ENCODE results near the gene PRRG4. TPM values are rescaled to one million over a fixed set of nuclear protein-coding genes. Genes with fewer than 3 reads are reported as not detected.
A peak's percentile ranks its signal among the peaks of the same experiment; 100 is the strongest.

Gene PRRG4
- total and polyA plus RNA-seq, 2 experiments from 2014 or later = 1.6 to 1.9 TPM

DNA sequence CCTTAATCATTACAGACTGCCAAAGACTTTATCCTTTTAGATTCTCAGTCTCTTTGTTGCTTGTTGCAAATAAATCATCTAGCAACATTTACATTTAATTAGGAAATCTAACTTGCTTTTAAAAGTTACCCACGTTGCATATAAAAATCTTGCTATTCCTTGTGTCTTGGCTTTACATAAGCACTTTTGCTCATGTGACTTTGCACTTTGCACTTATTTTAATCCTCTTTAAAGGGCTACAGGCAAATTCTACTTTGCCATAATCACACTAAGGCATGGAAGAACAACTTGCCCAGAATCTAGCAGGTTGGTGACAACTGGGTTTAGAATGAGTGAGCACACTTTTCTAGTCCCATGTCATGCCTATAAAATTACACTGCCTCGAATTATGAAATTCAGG, 25.9 kb downstream of the PRRG4 start (continued):
- TF ChIP-seq, protein P1, sequence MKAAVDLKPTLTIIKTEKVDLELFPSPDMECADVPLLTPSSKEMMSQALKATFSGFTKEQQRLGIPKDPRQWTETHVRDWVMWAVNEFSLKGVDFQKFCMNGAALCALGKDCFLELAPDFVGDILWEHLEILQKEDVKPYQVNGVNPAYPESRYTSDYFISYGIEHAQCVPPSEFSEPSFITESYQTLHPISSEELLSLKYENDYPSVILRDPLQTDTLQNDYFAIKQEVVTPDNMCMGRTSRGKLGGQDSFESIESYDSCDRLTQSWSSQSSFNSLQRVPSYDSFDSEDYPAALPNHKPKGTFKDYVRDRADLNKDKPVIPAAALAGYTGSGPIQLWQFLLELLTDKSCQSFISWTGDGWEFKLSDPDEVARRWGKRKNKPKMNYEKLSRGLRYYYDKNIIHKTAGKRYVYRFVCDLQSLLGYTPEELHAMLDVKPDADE (IDR thresholded peaks at IDR 0.05) = no peak
- TF ChIP-seq EZH2 (IDR thresholded peaks at IDR 0.05; ENCODE audit: low read depth, unreplicated experiment) (no peak), EZH2phosphoT487 (IDR thresholded peaks at IDR 0.05; ENCODE audit: unreplicated experiment) (no peak)
- TF ChIP-seq, protein P2, sequence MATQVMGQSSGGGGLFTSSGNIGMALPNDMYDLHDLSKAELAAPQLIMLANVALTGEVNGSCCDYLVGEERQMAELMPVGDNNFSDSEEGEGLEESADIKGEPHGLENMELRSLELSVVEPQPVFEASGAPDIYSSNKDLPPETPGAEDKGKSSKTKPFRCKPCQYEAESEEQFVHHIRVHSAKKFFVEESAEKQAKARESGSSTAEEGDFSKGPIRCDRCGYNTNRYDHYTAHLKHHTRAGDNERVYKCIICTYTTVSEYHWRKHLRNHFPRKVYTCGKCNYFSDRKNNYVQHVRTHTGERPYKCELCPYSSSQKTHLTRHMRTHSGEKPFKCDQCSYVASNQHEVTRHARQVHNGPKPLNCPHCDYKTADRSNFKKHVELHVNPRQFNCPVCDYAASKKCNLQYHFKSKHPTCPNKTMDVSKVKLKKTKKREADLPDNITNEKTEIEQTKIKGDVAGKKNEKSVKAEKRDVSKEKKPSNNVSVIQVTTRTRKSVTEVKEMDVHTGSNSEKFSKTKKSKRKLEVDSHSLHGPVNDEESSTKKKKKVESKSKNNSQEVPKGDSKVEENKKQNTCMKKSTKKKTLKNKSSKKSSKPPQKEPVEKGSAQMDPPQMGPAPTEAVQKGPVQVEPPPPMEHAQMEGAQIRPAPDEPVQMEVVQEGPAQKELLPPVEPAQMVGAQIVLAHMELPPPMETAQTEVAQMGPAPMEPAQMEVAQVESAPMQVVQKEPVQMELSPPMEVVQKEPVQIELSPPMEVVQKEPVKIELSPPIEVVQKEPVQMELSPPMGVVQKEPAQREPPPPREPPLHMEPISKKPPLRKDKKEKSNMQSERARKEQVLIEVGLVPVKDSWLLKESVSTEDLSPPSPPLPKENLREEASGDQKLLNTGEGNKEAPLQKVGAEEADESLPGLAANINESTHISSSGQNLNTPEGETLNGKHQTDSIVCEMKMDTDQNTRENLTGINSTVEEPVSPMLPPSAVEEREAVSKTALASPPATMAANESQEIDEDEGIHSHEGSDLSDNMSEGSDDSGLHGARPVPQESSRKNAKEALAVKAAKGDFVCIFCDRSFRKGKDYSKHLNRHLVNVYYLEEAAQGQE (IDR thresholded peaks at IDR 0.05; ENCODE audit: unreplicated experiment) = no peak

DNA sequence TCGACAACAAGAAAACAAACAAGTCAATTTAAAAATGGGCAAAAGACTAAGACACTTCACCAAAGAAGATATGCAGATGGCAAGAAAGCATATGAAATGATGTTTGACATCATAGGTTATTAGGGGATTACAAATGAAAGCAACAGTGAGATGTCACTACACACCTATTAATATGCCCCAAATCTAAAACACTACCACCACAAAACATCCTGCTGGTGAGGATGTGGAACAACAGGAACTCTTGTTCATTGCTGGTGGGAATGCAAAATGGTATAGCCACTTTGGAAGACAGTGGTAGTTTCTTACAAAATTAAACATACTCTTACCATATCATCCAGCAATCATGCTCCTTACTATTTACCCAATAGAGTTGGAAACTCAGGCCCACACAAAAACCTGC, 29.0 kb downstream of the PRRG4 start:
- Histone ChIP-seq H3K27ac (ENCODE audit: low read depth) (no peak overlapping the region), H3K79me2 (replicated peaks; ENCODE audit: insufficient read depth) (no peaks in the 10 kb centered on the region), H3K4me2 (no peak overlapping the region), H2AFZ (no peak overlapping the region), H3F3A (replicated peaks; ENCODE audit: low read depth) (no peaks in the 10 kb centered on the region), H3K36me3 (ENCODE audit: insufficient read depth) (no peaks in the 10 kb centered on the region), H4K20me1 (replicated peaks; ENCODE audit: insufficient read depth) (no peaks in the 10 kb centered on the region), H3K4me1 (ENCODE audit: insufficient read depth) (no peaks in the 10 kb centered on the region), H3K27me3 (ENCODE audit: insufficient read depth) (no peaks in the 10 kb centered on the region), H3K9me2 (ENCODE audit: insufficient read depth) (no peaks in the 10 kb centered on the region; the same call in 1 of the 2 replicates), H3K4me3 (no peak overlapping the region)
- ATAC-seq = no peak
- Mint-ChIP-seq H3K27me3 (ENCODE audit: insufficient read depth, low read depth, poor library complexity) (no peaks in the 10 kb centered on the region), H3K36me3 (ENCODE audit: low read depth) (no peaks in the 10 kb centered on the region), H3K4me3 (no peak overlapping the region), H3K9me3 (no peaks in the 10 kb centered on the region), H3K4me1 (no peaks in the 10 kb centered on the region), H3K27ac (no peak overlapping the region)
- peak; percentile 13 for DNase-seq (ENCODE audit: low spot score)
- TF ChIP-seq CREB1 (CRISPR knock-in tag; IDR thresholded peaks at IDR 0.05; ENCODE audit: low read depth) = no peak
- TF ChIP-seq, protein P3, sequence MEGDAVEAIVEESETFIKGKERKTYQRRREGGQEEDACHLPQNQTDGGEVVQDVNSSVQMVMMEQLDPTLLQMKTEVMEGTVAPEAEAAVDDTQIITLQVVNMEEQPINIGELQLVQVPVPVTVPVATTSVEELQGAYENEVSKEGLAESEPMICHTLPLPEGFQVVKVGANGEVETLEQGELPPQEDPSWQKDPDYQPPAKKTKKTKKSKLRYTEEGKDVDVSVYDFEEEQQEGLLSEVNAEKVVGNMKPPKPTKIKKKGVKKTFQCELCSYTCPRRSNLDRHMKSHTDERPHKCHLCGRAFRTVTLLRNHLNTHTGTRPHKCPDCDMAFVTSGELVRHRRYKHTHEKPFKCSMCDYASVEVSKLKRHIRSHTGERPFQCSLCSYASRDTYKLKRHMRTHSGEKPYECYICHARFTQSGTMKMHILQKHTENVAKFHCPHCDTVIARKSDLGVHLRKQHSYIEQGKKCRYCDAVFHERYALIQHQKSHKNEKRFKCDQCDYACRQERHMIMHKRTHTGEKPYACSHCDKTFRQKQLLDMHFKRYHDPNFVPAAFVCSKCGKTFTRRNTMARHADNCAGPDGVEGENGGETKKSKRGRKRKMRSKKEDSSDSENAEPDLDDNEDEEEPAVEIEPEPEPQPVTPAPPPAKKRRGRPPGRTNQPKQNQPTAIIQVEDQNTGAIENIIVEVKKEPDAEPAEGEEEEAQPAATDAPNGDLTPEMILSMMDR (conservative IDR thresholded peaks at IDR 0.05; ENCODE audit: low read depth in 2 of 2) = peak in 1 of 2 experiments; percentile 44; a peak in 1 of 4 replicates
